DMS153 treated with DMSO at 0.1 percent for 48 hours (cell line): Measurements from ENCODE around the gene PMIS2.
A peak's percentile ranks its signal among the peaks of the same experiment; 100 is the strongest.
"Not testable (repeated sequence)": the region's sequence is repeated elsewhere in the genome, so short reads cannot be mapped to it uniquely, and the experiment has no call there.

Experiments used
- DNase-seq: peaks from one replicate; lab custom pipeline; 2025; ENCODE audit not compliant: unreplicated experiment; lab: John Stamatoyannopoulos, UW

The PMIS2 gene

DNA sequence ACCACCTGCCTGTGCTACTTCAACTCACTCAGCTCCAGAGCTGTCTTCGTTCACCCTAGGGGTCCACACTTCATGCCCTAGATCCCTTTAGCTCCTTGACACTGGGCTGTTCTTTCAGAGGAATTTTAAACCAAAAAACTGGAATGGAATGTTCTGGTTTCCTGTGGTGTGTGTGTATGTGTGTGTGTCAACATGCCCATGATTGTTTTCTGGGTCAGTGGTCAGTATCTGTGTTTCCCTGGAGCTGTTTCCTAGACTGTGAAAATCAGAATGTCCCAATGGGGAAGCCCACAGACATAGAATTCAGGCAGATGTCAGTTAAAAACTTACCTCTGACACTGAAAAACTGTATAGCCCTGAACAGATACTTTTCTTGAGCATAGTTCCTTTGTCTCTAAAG is 1.3 kb downstream of the PMIS2 start:
- DNase-seq, result no peak

DNA sequence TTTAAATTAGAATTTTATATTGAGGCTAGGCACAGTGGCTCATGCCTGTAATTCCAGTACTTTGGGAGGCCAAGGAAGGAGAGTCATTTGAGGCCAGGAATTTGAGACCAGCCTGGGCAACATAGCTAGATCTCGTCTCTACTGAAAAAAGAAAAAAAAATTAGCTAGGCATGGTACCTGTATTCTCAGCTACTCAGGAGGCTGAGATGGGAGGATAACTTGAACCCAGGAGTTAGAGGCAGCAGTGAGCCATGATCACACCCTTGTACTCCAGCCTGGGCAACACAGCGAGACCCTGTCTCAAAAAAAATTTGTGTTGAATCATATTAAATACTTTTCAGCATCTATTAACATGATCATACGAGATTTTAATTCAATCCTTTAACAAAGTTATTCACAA is 4.9 kb downstream of the PMIS2 start:
- DNase-seq, result no peak

DNA sequence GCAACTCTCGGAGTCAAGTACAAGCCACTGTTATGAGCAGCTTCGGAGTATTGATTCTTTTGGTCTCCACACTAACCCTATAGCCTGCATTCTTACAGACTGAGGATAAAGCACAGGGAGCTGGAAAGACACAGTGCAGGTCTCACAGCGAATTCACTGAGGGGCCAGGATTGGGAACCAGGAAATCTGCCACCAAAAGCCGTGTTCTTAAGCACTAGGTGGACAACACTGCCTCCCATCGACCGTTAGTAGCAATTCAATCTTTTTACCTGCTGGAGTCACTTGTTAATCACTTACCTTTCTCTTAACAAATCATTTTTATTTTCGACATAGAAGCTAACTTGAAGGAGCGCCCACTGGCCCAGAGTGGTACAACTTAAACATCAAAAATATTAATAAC is 6.3 kb downstream of the PMIS2 start:
- peak; percentile 4 for DNase-seq

DNA sequence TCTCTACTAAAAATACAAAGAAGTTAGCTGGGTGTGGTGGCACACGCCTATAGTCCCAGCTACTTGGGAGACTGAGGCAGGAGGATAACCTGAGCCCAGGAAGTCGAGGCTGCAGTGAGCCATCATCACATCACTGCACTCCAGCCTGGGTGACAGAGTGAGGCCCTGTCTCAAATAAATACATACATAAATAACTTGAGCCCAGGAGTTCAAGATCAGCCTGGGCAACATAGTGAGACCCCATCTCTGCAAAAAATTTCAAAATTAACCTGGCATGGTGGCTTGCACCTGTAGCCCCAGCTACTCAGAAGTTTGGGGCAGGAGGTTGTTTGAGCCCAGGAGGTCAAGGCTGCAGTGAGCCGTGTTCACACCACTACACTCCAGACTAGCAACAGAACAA is 9.1 kb downstream of the PMIS2 start:
- not testable (repeated sequence) for DNase-seq

- DNase-seq, result no peak
These were observed 10.0 kb downstream of the PMIS2 start for GRCh38 chr19:35595928-35596327.

DNA sequence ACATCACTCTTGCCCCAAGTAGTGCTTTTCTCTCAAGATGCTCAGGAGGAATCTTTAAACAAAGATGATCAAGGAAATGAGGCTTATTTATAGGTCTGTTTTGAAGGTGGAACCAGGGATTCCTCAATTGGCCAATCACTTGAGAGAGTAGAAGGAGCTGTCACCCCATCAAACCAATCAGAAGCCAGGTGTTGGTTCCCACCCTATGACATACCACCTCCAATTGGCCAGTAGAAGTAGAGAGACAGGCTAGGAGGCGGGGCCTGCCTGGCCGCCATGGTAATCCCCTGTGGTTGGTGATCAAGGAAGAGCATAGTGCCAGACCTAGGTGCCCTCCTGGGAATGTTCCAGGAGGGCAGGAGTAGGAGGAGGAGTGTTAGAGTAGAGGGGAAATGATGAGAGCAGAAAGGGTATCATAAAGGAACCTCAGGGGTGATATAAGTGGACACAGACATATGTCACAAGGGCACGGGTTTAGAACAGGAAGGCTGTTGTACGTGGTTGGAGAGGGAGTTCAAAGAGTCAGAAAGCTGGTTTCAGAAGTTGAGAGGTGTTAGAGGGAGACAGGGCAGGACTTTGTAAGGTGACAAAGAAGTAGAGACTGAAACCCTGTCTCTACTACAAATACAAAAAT is 10.5 kb downstream of the PMIS2 start:
- DNase-seq, result no peak

- no peak for DNase-seq
These were observed 16.0 kb downstream of the PMIS2 start for GRCh38 chr19:35601971-35602370.

- DNase-seq, result not testable (repeated sequence)
These were observed 18.5 kb downstream of the PMIS2 start for GRCh38 chr19:35604436-35604835.

GRCh38 chr19:35607170-35607569 is 21.2 kb downstream of the PMIS2 start:
- not testable (repeated sequence) for DNase-seq

DNA sequence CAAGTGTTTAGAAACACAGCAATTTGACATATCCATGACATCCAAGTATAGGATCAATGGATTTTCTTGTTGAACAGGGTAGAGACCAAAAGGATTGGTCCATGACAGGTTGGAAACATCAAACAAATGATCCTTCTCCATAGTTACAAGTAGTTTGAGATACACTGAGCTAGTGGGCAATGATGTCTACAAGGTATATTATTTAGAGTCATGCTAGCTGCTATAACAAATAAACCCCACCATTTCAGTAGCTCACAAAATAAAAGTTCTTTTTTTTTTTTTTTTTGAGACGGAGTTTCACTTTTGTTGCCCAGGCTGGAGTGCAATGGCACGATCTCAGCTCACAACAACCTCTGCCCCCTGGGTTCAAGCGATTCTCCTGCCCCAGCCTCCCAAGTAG is 21.7 kb downstream of the PMIS2 start:
- no peak for DNase-seq

DNA sequence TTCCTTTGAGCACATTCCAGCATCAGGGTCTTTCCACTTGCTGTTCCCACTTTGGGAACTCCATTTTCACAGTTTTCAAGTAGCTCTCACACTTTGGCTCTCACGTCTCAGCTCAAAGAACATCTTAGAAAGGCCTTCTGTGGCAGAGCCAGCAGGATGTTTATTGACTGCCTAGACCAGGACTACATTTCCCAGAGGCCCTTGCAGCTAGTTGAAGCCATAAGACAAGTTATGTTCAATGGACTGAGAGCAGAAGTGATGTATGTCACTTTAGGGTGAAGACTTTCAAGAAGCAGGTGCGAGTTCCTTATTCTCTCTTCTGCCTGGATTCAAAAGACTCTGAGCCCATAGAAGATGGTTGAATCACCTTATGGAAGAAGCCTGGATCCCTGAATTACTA is 22.3 kb downstream of the PMIS2 start:
- DNase-seq, result no peak

GRCh38 chr19:35609851-35610353 is 23.9 kb downstream of the PMIS2 start:
- no peak for DNase-seq

DNA sequence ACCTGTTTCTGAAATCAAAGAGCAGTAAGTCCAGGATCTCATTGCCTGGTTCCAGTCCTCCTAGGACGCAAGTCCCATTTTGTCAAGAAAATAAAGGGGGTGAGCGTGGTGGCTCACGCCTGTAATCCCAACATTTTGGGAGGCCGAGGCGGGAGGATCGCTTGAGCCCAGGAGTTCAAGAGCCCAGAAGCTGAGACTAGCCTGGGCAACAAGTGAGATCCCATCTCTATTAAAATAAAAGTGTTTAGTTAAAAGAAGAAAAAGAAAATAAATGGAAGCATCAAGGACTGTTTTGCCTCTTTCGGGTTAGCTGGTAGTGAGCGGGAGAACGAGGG is 26.2 kb downstream of the PMIS2 start:
- no peak for DNase-seq

- peak; percentile 75 for DNase-seq
These were observed 26.8 kb downstream of the PMIS2 start, which contains the start of gene HAUS5 for GRCh38 chr19:35612559-35613321. Gene HAUS5, plus strand, starts transcription at chr19:35612735. Its CDS starts 60 bp downstream, at chr19:35612795.

- DNase-seq, result no peak
These were observed 27.6 kb downstream of the PMIS2 start for GRCh38 chr19:35613574-35613973.

DNA sequence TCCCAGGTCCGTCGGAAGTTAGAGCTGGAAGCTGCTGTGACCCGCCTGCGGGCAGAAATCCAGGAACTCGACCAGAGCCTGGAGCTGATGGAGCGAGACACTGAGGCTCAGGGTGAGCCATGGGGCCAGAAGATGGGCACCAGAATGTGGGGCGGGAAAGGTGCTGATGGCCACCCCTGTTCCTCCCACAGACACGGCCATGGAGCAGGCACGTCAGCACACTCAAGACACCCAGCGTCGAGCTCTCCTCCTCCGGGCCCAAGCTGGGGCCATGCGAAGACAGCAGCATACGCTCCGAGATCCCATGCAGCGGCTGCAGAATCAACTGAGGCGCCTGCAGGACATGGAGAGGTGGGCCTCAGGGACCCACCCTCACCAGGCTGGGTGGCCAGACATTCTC is 29.1 kb downstream of the PMIS2 start:
- no peak for DNase-seq

DNA sequence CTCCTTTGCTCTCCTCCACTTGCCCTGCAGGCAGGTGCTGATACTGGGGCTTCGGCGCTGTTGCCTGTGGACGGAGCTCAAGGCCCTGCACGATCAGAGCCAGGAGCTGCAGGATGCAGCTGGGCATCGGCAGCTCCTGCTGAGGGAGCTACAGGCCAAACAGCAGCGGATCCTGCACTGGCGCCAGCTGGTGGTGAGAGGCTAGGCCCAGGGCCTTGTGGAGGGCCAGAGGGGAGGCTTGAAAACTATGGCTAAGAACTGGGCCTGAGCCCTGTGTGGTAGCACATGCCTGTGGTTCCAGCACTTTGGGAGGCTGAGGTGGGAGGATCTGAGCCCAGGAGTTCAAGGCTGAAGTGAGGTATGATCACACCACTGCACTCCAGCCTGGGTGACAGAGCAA is 32.9 kb downstream of the PMIS2 start:
- no peak for DNase-seq

- no peak for DNase-seq
These were observed 33.4 kb downstream of the PMIS2 start for GRCh38 chr19:35619290-35619923.

DNA sequence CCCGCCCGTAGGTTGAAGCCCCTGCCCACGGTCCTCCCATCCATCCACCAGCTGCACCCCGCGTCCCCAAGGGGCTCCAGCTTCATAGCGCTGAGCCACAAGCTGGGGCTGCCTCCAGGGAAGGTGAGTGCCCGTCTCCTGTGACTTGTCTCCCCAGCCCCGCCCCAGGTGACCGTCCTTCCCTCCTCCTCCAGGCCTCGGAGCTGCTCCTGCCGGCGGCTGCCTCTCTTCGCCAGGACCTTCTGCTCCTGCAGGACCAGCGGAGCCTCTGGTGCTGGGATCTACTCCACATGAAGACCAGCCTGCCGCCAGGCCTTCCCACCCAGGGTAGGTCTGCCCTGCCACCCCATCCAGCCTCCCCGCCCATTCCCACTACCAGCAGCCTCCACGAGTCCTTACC is 34.0 kb downstream of the PMIS2 start:
- no peak for DNase-seq

DNA sequence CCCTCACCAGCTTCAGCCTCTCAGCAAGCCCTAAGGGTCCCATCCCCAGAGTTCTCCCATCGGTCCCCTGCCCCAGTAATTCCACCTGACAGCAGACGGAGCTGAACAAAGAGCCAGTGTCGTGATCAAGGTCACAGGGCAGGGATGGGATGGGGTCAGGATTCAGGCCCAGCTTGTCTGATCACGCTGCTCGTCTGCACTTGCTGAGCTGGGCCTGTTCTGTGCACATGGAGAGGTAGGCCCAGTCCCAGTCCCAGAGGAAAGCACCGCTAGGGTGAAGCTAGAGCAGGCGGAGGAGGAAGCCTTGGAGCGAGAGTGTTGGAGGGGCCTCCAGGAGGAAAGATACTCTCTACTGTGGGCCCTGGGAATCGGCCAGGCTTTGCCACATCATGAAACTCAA is 35.7 kb downstream of the PMIS2 start:
- DNase-seq, result no peak

- no peak for DNase-seq
These were observed 36.8 kb downstream of the PMIS2 start for GRCh38 chr19:35622750-35623149.

- no peak for DNase-seq
These were observed 37.5 kb downstream of the PMIS2 start for GRCh38 chr19:35623327-35624010.
